ENCODE data around the gene MSX2. TPM values are rescaled to one million over a fixed set of nuclear protein-coding genes. Genes with fewer than 3 reads are reported as not detected.

The MSX2 gene
- total and polyA plus RNA-seq, 8 donors: 0.23 to 0.55 (median 0.38) TPM

GRCh38 chr5:174727794-174728680 is 3.7 kb downstream of the MSX2 start:
- intact Hi-C loops (cut with DNase I): no loop called here
- Histone ChIP-seq H3K4me3 (no peak overlapping the region), H3K27me3 (peaks cover 0 to 49% (median 2%) of the 10 kb centered on the region in 4 donors), H3K4me1 (no peaks in the 10 kb centered on the region), H3K27ac (no peak overlapping the region), H3K36me3 (no peaks in the 10 kb centered on the region), H3K9me3 (no peaks in the 10 kb centered on the region)
- ATAC-seq (no peak), FAIRE-seq (no peak), DNase-seq (no peak)
- no peak for TF ChIP-seq CTCF (IDR thresholded peaks at IDR 0.05)
- 53 to 57% methylated on average over 11 of the region's 11 CpGs for WGBS, 2 donors

- Histone ChIP-seq H3K9me3 (no peaks in the 10 kb centered on the region), H3K4me1 (no peaks in the 10 kb centered on the region), H3K4me3 (no peak overlapping the region), H3K27ac (no peak overlapping the region), H3K36me3 (no peaks in the 10 kb centered on the region), H3K27me3 (peaks cover 0 to 44% (median 2%) of the 10 kb centered on the region in 4 donors)
- whole genome bisulfite sequencing, 2 donors: 68 to 70% methylated on average over 18 of the region's 18 CpGs
- DNase-seq (no peak), FAIRE-seq (no peak), ATAC-seq (no peak)
- intact Hi-C loops (cut with DNase I): no loop called here
- TF ChIP-seq CTCF (IDR thresholded peaks at IDR 0.05): no peak
Measured at GRCh38 chr5:174729075-174729680, 4.8 kb downstream of the MSX2 start.

GRCh38 chr5:174731214-174732035 is 7.0 kb downstream of the MSX2 start:
- H3K36me3 ChIP-seq: no peaks in the 10 kb centered on the region
- H3K27me3 ChIP-seq: peaks cover 0 to 60% (median 3%) of the 10 kb centered on the region in 4 donors
- FAIRE-seq: no peak
- H3K27ac ChIP-seq: no peak overlapping the region
- intact Hi-C loops (cut with DNase I): no loop called here
- no peak for DNase-seq
- peaks cover 0 to 6% (median 0%) of the 10 kb centered on the region in 3 donors for H3K4me1 ChIP-seq
- H3K4me3 ChIP-seq: no peak overlapping the region
- no peaks in the 10 kb centered on the region for H3K9me3 ChIP-seq
- no peak for TF ChIP-seq CTCF (IDR thresholded peaks at IDR 0.05)
- WGBS, 2 donors: 5% methylated on average over 45 of the region's 45 CpGs
- no peak for ATAC-seq

GRCh38 chr5:174732036-174733020 is 7.9 kb downstream of the MSX2 start:
- H3K36me3 ChIP-seq: no peaks in the 10 kb centered on the region
- peaks cover 0 to 61% (median 5%) of the 10 kb centered on the region in 4 donors for H3K27me3 ChIP-seq
- ATAC-seq (no peak), FAIRE-seq (no peak), DNase-seq (no peak)
- peaks cover 0 to 6% (median 0%) of the 10 kb centered on the region in 3 donors for H3K4me1 ChIP-seq
- no peak overlapping the region for H3K27ac ChIP-seq
- 5 to 6% methylated on average over 61 to 62 of the region's 62 CpGs for WGBS, 2 donors
- intact Hi-C loops (cut with DNase I): no loop called here
- no peaks in the 10 kb centered on the region for H3K9me3 ChIP-seq
- H3K4me3 ChIP-seq: no peak overlapping the region
- TF ChIP-seq CTCF (IDR thresholded peaks at IDR 0.05): no peak
